HEK293T (cell line): Measurements from ENCODE around the gene ESRRG.

Experiments
- ARNT ChIP-seq: fragments of 450-650 bp; IDR thresholded peaks from 2 replicates; pipeline ENCODE4 v1.6.1; 2017; ENCODE audit warnings: mild to moderate bottlenecking
- HDGF ChIP-seq: fragments of 450-650 bp; IDR thresholded peaks from 2 replicates; pipeline ENCODE4 v1.6.1; 2017; ENCODE audit warnings: antibody characterized with exemption, borderline replicate concordance
- SP1 ChIP-seq: fragments of 450-650 bp; IDR thresholded peaks from 2 replicates; pipeline ENCODE4 v1.6.1; 2017

DNA sequence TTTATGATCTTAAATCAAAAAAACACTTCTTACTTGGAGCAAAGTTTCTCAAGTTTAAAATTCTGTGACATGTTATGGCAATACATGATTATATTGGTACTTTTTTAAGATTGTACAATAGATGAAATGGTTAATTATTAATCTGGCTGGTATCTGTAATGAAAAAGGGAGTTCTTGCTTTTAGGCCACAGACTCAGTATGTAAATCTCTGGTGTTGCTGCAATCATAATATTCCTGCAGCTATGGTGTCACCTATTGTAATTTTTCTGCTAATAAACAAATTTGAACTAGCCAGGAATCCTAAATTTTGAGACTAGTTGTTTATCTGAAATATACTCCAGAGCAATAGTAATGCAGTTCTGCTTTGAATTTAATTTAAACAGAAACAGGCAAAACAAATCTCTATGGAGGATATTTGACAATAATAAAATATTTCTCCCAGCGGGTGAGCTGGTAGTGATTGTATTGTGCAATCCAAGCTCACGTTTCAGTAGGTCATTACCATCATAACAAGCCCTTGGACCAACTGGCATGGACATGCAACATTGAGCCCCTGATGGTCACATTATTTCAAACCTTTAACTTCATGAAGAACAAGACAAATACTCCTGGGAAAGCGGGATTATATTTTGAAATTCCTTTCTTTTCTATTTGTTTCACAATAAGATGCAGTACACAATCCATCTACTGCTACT, 222.8 kb downstream of the ESRRG start:
- TF ChIP-seq HDGF (no peak), SP1 (no peak), ARNT (no peak)
